ENCODE data around the gene FARS2.

DNA sequence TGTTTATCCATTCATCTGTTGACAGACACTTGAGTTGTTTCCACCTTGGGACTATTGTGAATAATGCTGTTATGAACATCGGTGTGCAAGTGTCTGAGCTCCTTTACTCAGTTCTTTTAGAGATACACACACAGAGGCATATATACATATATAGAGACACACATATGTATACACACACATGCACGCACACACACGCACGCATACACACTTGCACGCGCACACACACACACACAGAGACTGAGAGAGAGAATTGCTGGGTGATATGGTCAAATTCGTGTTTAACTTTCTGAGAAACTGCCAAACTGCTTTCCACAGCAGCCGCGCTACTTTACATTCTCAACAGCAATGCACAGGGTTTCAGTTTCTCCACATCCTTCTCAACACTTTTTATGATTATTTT, 273.3 kb downstream of the FARS2 start:
- TF ChIP-seq, protein P1, sequence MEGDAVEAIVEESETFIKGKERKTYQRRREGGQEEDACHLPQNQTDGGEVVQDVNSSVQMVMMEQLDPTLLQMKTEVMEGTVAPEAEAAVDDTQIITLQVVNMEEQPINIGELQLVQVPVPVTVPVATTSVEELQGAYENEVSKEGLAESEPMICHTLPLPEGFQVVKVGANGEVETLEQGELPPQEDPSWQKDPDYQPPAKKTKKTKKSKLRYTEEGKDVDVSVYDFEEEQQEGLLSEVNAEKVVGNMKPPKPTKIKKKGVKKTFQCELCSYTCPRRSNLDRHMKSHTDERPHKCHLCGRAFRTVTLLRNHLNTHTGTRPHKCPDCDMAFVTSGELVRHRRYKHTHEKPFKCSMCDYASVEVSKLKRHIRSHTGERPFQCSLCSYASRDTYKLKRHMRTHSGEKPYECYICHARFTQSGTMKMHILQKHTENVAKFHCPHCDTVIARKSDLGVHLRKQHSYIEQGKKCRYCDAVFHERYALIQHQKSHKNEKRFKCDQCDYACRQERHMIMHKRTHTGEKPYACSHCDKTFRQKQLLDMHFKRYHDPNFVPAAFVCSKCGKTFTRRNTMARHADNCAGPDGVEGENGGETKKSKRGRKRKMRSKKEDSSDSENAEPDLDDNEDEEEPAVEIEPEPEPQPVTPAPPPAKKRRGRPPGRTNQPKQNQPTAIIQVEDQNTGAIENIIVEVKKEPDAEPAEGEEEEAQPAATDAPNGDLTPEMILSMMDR (IDR thresholded peaks at IDR 0.05 in 2 of 3, conservative IDR thresholded peaks at IDR 0.05 in 1 of 3; ENCODE audit: insufficient read depth in 2 of 3, low read depth in 1 of 3, low read length in 3 of 3) = no peak
- TF ChIP-seq, protein P2, sequence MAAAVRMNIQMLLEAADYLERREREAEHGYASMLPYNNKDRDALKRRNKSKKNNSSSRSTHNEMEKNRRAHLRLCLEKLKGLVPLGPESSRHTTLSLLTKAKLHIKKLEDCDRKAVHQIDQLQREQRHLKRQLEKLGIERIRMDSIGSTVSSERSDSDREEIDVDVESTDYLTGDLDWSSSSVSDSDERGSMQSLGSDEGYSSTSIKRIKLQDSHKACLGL (CRISPR knock-in tag; IDR thresholded peaks at IDR 0.05; ENCODE audit: borderline replicate concordance, poor library complexity, severe bottlenecking) = no peak
- TF ChIP-seq MXI1 (IDR thresholded peaks at IDR 0.05; ENCODE audit: low read depth, low read length) = no peak
- TF ChIP-seq IRF2 (CRISPR knock-in tag; IDR thresholded peaks at IDR 0.05) = no peak
- TF ChIP-seq U2AF2 (optimal IDR thresholded peaks at IDR 0.05; ENCODE audit: low read depth, low read length) = no peak
- no peak for TF ChIP-seq ZNF263 (CRISPR knock-in tag; IDR thresholded peaks at IDR 0.05; ENCODE audit: borderline replicate concordance)
- TF ChIP-seq U2AF1 (optimal IDR thresholded peaks at IDR 0.05; ENCODE audit: low read depth, low read length) = no peak
- TF ChIP-seq CHD2 (IDR thresholded peaks at IDR 0.05; ENCODE audit: low read depth, low read length) = no peak
- no peak for TF ChIP-seq POLR2AphosphoS2 (IDR thresholded peaks at IDR 0.05; ENCODE audit: low read length)
- TF ChIP-seq HCFC1 (IDR thresholded peaks at IDR 0.05; ENCODE audit: low read depth, low read length) = no peak
- no peak for TF ChIP-seq GTF2F1 (IDR thresholded peaks at IDR 0.05; ENCODE audit: low read depth, low read length)
